AML-193 (cell line): ENCODE data around the gene CNTF.

ENCODE experiments used
- DNase-seq, 2 experiments: peaks; one replicate each; lab custom pipeline; 2025; lab: John Stamatoyannopoulos, UW

Gene CNTF

DNA sequence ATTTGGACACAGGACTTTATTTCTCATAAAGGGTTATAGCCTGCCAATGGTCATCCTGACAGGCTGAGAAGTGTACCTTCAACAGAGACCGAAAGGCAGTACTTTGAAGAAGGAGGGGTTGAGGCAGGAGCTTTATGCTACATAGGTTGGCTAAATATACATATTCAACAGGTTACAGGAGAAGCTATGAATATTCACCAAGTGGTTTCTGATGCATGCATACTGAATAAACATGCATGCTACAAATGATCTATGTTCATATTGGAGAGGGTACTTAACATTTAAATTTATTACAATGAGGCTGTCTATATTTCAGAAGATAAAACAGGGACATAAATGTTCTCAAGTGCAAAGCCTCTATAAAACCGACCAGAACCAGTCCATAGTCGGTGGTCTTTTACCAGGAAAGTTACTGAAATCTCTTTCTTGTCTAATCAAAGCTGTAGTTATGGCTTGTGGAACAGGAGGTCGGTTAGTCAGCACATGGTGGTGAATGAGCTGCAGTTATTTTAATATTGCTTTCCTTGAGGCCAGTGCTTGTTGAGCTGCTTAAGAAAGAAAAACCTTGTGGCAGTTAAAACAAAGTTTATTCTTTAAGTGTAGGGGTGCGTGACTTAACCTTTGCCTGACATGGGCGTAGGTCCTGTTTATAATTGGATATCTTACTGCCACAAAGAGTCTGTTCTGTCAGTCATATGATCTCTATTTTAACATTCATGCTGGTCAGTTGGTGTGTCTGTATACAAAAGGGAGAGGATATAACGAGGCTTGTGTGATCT, 19.5 kb downstream of the CNTF start:
- no peak for DNase-seq

GRCh38 chr11:58645854-58646253, 23.4 kb downstream of the CNTF start:
- DNase-seq, result no peak

GRCh38 chr11:58647141-58647699, 24.8 kb downstream of the CNTF start:
- peak; percentile 36 to 38 for DNase-seq

DNA sequence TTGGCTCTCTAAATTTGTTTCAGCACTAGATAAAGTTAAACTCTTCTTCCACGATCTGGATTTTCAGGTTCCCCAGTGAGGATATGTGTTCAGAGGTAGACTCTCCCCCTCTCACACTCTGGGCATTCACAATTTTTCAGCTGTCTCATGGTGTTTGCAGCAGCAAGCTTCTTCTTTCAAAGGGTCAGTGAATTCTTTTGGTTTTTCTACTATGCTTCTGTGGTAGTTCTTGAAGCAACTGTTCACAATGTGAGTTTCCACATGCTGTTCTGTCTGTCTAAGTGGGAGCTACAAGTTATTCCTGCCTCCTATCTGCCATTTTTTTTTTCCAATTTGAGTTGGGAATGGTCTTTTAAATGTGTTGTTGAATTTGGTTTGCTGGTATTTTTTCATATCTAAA, 25.4 kb downstream of the CNTF start:
- peak; percentile 10 for DNase-seq

DNA sequence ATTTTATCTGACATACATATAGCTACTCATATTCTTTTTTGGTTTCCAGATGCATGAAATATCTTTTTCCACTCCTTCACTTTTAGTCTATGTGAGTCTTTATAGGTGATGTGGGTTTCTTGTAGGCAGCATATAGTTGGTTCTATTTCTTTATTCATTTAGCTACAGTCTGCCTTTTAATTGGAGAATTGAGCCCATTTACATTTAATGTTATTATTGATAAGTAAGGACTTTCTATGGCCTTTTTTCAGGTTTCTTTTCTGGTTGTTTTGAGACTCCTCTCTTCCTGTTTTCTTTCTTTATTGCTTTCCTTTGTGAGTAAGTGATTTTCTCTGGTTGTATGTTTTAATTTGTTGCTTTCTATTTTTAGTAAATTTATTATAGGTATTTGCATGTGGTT, 27.2 kb downstream of the CNTF start:
- DNase-seq, result no peak

- no peak for DNase-seq
Measured at GRCh38 chr11:58650496-58650895, 28.0 kb downstream of the CNTF start.

DNA sequence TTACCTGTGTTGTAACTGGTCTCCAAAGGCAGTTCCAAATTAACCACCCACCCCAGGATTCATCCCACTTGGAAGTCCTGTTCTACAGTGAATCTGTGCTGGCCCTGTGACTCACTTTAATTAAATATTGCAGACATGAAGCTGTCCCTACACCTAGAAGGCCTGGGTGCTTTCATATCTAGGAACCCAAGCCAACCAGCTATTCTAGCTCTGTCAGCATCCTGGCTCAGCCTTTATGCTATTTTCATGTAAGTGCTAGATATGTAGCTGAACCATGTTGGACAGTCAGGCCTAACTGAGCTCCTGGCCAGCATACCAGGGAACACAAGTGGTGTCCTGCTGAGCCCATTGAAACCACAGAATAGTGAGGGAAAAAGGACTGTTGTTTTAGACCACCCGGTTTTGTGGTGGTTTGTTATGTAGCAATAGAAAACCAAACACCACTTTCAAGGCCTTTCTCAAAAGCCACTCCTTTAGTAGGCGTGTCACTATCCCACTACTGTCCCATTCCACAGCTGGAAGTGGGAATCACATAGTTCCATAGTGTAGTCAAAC, 30.3 kb downstream of the CNTF start:
- DNase-seq, result no peak

DNA sequence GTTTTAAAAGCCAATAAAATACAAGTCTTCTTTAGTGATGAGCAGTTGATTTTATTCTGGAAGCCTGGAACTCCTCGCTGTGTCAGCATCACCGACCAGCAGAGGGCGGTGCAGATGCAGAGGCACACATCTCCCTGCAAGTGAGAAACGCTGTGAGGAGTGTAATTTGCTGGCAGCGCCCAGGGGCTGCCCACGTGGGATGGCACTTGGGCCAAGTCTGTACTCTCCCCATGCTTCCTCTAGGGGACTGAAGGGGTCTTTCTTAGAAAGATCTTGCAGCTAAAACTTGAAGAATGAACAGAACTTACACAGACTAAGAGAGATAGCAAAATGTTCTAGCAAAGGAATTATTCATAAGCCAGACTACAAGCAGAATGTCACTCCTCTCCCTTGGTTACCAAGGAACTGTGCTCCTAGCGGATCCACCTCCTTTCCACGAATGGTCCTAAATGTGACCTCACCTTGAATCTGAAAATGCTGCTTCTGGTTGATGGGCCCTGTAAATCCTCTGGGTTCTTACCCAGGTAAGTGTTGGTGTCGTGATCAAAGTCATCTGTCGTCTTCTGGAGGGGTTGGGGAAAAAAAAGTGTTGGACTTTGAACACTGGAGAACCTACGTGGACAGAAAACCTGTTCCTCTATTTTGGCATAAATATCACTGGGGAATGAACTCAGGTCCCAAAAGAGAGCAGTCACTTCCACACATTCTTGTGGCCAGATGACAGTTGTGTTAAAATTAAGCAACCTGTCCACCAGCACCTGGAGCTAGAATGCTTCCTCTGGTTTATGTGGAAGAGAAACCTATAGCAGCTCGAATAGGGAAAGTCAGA, 31.8 kb downstream of the CNTF start:
- peak; percentile 64 to 80 for DNase-seq

DNA sequence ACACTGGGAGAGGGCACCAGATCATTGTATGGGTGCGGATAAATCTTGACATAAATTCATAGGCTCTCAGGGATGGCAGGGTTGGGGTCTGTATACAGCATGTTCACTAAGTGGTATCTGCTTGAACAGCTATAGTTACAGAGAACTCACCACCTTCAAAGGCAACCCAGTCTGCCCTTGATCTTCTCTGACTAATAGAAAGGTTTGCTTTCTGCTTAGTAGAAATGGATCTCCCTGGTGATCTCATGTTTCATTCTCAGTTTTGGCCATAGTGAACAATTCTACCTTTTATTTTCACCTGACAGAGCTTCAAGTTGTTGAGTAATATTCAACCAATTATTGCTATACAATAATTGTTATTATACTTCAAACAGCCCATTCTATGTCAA, 32.4 kb downstream of the CNTF start:
- no peak for DNase-seq

GRCh38 chr11:58656348-58656747, 33.9 kb downstream of the CNTF start:
- no peak for DNase-seq

DNA sequence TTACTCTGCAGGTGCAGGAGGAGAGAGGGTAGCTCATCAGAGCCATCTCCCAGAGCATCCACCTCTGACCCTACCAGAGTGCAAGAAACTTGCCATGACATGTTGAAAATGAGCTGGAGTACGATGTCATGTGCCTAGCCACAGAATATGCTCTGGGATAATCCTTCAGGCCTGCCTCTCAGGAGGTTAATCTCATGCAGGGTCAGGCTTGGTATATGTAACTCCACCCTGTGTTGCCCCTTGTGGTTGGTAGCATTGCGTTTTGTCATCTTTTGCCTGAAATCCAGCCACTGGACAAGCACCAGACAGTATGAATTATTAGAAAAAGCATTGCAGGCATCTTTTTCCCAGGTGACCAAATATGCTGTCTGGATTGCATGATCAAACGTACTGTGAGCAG, 36.2 kb downstream of the CNTF start:
- DNase-seq, result no peak

- no peak for DNase-seq
Measured at GRCh38 chr11:58659404-58659803, 36.9 kb downstream of the CNTF start.

DNA sequence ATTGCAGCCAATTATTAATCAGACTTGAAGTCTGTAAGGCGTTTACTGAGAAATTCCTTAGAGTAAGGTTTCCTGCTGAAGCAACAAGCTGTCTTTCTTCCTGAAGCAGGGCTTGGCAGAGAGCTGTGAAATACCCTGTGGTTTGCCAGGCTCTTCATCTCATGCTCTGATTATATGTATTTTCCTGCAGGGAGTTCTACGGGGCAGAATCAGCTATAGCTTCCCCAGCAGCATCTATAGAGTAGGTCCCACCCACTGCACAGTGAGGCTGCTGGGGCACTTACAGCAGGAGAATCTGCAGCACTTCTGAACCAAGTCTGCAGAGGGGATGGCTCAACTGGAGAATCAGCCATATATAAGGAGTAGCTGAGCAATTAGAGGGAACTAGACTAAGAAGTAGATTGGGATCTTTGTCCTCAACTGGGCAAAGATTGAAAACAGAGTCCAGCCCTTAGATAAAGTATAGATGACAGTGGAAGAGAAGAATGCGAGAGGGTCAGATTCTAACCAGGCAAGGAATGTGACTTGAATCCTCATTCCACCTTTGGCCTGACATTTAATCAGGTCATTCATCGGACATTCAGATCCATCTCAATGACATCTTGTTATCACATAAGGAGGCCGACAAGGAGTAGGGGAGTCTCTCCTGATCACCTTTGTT, 37.6 kb downstream of the CNTF start:
- no peak for DNase-seq

DNA sequence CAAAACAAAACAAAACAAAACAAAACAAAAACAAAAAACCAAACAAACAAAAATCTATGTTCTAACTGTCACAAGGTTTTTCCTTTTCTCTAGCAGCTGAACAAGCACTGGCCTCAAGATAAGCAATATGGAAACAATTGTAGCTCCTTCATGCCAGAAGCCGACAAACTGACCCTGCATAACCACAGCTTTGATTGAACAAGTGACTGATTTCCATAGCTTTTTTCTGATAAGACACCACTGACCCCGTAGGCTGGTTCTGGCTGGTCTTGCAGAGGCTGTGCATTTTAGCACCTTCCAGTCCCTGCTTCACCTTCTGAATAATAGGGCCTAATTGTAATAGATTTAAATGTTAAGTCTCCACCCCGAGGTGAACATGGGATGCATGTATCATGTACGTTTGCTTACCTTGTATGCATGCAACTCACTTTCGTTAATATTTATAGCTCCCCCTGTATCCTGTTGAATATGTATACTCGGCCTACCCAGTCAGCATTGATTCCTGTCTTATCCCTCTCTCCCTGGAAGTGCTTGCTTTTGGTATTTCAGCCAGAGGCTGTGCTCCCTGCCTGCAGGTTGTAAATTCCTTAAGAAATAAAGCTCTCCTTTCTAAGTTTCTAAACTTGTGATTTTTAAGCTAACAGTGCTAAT, 49.6 kb downstream of the CNTF start:
- DNase-seq, result no peak

GRCh38 chr11:58674609-58675008, 52.1 kb downstream of the CNTF start:
- no peak for DNase-seq
